DND-41 (cell line): ENCODE data around the gene PRKCE.

Experiments
- EZH2 ChIP-seq: IDR thresholded peaks from 3 replicates; pipeline ENCODE4 v1.6.1; 2012; ENCODE audit warnings: borderline replicate concordance, low read depth, mild to moderate bottlenecking, moderate library complexity, low read length, inconsistent platforms; ENCODE audit not compliant: severe bottlenecking
- TF ChIP-seq, protein P1 (sequence below): IDR thresholded peaks from 2 replicates; pipeline ENCODE4 v1.5.1; 2012; ENCODE audit warnings: borderline replicate concordance, low read length, moderate library complexity, mild to moderate bottlenecking; ENCODE audit not compliant: poor library complexity, severe bottlenecking; ENCODE audit errors: extremely low read depth

- TF ChIP-seq, protein P1, sequence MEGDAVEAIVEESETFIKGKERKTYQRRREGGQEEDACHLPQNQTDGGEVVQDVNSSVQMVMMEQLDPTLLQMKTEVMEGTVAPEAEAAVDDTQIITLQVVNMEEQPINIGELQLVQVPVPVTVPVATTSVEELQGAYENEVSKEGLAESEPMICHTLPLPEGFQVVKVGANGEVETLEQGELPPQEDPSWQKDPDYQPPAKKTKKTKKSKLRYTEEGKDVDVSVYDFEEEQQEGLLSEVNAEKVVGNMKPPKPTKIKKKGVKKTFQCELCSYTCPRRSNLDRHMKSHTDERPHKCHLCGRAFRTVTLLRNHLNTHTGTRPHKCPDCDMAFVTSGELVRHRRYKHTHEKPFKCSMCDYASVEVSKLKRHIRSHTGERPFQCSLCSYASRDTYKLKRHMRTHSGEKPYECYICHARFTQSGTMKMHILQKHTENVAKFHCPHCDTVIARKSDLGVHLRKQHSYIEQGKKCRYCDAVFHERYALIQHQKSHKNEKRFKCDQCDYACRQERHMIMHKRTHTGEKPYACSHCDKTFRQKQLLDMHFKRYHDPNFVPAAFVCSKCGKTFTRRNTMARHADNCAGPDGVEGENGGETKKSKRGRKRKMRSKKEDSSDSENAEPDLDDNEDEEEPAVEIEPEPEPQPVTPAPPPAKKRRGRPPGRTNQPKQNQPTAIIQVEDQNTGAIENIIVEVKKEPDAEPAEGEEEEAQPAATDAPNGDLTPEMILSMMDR: no peak
- TF ChIP-seq EZH2: no peak
These were observed 475.7 kb downstream of the PRKCE start for GRCh38 chr2:46127176-46127575.
